ENCODE measurements around the gene PLXNC1.
"Not testable (repeated sequence)": the region's sequence is repeated elsewhere in the genome, so short reads cannot be mapped to it uniquely, and the experiment has no call there.

The PLXNC1 gene

DNA sequence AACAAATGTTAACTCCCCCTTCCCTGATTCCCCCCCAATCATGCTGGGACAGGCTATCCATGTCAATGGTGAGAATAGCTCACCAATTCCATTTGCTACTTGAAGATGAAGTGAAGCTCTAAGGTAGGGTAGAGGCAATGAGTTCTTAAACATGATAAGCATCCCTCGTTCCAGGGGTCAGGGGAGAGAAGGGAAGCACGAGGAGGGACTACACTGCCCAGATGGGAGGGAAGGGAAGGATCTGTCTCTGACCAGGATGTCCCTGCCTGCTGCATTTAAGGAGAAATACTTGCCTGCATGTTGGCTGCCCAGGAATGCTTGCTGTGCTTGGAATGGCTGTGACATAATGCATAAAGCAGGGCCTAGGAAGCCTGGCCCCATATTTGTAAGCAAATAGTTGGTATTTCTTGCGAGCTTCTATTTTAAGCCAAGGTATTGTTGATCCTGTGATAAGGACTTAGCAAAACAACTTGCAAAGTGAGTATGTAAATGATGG, 156.2 kb downstream of the PLXNC1 start:
- TF ChIP-seq, protein P1, sequence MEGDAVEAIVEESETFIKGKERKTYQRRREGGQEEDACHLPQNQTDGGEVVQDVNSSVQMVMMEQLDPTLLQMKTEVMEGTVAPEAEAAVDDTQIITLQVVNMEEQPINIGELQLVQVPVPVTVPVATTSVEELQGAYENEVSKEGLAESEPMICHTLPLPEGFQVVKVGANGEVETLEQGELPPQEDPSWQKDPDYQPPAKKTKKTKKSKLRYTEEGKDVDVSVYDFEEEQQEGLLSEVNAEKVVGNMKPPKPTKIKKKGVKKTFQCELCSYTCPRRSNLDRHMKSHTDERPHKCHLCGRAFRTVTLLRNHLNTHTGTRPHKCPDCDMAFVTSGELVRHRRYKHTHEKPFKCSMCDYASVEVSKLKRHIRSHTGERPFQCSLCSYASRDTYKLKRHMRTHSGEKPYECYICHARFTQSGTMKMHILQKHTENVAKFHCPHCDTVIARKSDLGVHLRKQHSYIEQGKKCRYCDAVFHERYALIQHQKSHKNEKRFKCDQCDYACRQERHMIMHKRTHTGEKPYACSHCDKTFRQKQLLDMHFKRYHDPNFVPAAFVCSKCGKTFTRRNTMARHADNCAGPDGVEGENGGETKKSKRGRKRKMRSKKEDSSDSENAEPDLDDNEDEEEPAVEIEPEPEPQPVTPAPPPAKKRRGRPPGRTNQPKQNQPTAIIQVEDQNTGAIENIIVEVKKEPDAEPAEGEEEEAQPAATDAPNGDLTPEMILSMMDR (IDR thresholded peaks at IDR 0.05; ENCODE audit: insufficient read depth, low read length, poor library complexity, severe bottlenecking) = no peak
- Histone ChIP-seq H3K27me3 (replicated peaks; ENCODE audit: control insufficient read depth, insufficient read depth, low read length) (no peaks in the 10 kb centered on the region), H3K4me3 (replicated peaks; ENCODE audit: low read depth, low read length) (no peak overlapping the region), H3K36me3 (ENCODE audit: control insufficient read depth, insufficient read depth, low read length) (peaks cover 18% of the 10 kb centered on the region)
- DNase-seq (ENCODE audit: extremely low read depth, insufficient read length) = no peak

DNA sequence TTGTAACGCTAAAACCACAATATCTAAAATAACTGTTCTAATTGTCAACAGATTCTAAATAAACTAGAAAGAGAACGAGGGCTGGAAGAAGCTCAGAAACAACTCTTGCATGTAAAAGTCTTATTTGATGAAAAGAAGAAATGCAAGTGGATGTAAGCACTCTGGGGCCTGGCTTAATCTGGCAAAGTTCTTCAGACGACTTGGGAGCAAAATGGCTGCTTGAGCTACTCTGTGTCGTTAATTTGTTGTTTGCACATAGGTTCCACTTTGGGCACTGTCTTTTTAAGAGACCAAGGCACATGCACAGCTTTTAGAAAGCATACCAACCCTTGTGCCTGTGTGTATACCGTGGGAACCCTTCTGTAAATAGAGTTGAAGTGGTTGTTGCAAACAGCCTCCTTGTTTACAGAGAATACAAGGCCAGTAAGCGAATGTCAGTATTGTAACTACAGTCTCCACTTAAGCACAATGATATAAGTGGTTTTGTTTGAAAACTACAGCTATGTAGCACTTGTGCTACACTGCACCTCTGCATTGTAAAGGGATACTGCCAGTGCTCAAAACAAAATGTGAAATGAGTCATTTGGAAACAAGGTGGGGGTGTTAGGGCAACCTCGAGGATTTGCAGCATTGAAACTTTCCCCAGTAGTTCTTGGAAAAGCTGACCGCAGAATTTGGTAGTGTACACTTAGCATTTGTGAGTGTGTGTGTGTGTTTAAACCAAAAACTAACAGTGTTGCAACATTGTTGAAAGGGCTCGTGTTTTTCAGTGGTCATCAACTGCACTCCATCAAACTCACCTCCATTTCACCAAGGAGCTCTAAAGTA, 157.0 kb downstream of the PLXNC1 start:
- peaks cover 13% of the 10 kb centered on the region for H3K36me3 ChIP-seq (ENCODE audit: control insufficient read depth, insufficient read depth, low read length)
- TF ChIP-seq, protein P1 (IDR thresholded peaks at IDR 0.05; ENCODE audit: insufficient read depth, low read length, poor library complexity, severe bottlenecking) = no peak
- no peaks in the 10 kb centered on the region for H3K27me3 ChIP-seq (replicated peaks; ENCODE audit: control insufficient read depth, insufficient read depth, low read length)
- DNase-seq (ENCODE audit: extremely low read depth, insufficient read length) = peak; percentile 41
- no peak overlapping the region for H3K4me3 ChIP-seq (replicated peaks; ENCODE audit: low read depth, low read length)

DNA sequence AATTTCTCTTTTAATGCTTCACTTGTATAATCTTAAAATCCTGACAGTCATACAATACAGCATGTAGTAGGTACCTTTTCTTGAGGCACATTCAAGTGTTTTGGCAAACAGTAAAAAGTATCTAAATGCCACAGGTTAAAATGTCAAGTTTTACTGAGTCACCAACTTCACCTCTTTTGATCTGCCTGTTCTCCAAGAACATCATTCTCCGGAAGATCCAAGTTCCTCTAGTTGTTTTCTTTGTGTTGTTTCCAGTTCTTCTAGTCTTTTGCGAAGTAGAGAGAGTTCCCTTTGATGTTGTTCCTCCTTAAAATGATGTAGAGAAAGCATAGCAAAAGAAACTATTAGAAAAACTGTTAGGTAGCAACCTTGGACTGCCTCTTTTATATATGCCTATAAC, 160.2 kb downstream of the PLXNC1 start:
- H3K27me3 ChIP-seq (replicated peaks; ENCODE audit: control insufficient read depth, insufficient read depth, low read length) = no peaks in the 10 kb centered on the region
- H3K36me3 ChIP-seq (ENCODE audit: control insufficient read depth, insufficient read depth, low read length) = peaks cover 14% of the 10 kb centered on the region
- H3K4me3 ChIP-seq (replicated peaks; ENCODE audit: low read depth, low read length) = no peak overlapping the region
- peak; percentile 13 for DNase-seq (ENCODE audit: extremely low read depth, insufficient read length)
- TF ChIP-seq, protein P1 (IDR thresholded peaks at IDR 0.05; ENCODE audit: insufficient read depth, low read length, poor library complexity, severe bottlenecking) = no peak

DNA sequence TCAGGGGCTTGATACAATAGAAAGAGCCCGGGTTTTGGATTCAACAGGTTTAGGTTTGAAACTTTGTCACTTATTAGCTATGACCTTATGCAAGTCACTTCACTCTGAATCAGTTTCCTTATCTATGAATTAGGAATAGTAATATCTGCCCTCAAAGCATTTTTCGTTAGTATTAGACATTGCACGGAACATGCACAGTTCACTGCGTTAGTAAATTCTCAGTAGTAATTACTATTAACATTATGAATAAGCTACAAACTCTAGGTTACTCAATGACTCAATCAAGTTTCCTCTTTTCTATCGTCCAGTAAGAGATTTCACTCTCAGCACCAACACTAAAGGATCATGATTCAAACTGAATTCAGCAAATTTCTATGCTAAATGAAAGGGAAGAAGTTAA, 161.0 kb downstream of the PLXNC1 start:
- peak; percentile 62 for DNase-seq (ENCODE audit: extremely low read depth, insufficient read length)
- H3K27me3 ChIP-seq (replicated peaks; ENCODE audit: control insufficient read depth, insufficient read depth, low read length) = no peaks in the 10 kb centered on the region
- H3K4me3 ChIP-seq (replicated peaks; ENCODE audit: low read depth, low read length) = no peak overlapping the region
- TF ChIP-seq, protein P1 (IDR thresholded peaks at IDR 0.05; ENCODE audit: insufficient read depth, low read length, poor library complexity, severe bottlenecking) = no peak
- H3K36me3 ChIP-seq (ENCODE audit: control insufficient read depth, insufficient read depth, low read length) = peaks cover 12% of the 10 kb centered on the region

DNA sequence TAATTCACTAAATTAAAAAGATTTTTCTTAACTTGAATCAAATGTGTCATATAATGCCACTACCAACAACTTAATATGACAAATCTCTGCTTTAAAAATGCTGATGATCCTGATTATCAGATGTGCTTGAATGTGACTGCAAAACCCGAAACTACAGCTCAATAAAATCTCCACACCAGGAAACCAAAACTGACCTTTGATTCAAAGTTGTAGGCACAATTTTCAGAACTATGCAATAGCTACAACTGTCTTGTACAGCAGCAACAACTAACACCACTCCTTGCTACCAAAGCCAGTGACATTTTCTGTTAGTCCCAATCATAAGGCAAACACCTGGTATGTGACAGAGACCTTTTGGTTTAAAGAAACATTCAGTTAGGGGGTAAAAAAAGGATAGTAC, 164.0 kb downstream of the PLXNC1 start:
- TF ChIP-seq, protein P1 (IDR thresholded peaks at IDR 0.05; ENCODE audit: insufficient read depth, low read length, poor library complexity, severe bottlenecking) = no peak
- Histone ChIP-seq H3K27me3 (replicated peaks; ENCODE audit: control insufficient read depth, insufficient read depth, low read length) (no peaks in the 10 kb centered on the region), H3K36me3 (ENCODE audit: control insufficient read depth, insufficient read depth, low read length) (peaks cover 2% of the 10 kb centered on the region), H3K4me3 (replicated peaks; ENCODE audit: low read depth, low read length) (no peak overlapping the region)
- no peak for DNase-seq (ENCODE audit: extremely low read depth, insufficient read length)

DNA sequence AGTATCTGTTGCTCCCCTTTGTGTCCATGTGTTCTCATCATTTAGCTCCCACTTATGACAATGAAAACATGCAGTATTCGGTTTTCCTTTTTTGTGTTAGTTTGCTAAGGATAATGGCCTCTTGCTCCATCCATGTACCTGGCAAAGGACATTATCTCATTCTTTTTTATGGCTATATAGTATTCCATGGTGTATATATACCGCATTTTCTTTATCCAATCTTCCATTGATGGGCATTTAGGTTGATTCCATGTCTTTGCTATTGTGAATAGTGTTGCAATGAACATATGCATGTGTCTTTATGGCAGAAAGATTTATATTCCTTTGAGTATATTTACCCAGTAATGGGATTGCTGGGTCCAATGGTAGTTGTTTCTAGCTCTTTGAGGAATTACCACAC, 168.2 kb downstream of the PLXNC1 start:
- H3K4me3 ChIP-seq (replicated peaks; ENCODE audit: low read depth, low read length); H3K36me3 ChIP-seq (ENCODE audit: control insufficient read depth, insufficient read depth, low read length); DNase-seq (ENCODE audit: extremely low read depth, insufficient read length); H3K27me3 ChIP-seq (replicated peaks; ENCODE audit: control insufficient read depth, insufficient read depth, low read length): not testable (repeated sequence)

Measured in GM06990 (cell line).